HepG2 (cell line): ENCODE measurements around the gene MED13. TPM values are rescaled to one million over a fixed set of nuclear protein-coding genes. Genes with fewer than 3 reads are reported as not detected.

Experiments
- BRCA1 ChIP-seq: sonication (generic); formaldehyde crosslinking; IDR thresholded peaks from 2 replicates; pipeline ENCODE4 v1.4.0; 2020; ENCODE audit warnings: missing genetic modification reagents
- CC2D1A ChIP-seq: sonication (generic); formaldehyde crosslinking; IDR thresholded peaks from 2 replicates; pipeline ENCODE4 v1.8.1; 2023; ENCODE audit warnings: mild to moderate bottlenecking, missing genetic modification reagents
- CCDC6 ChIP-seq: sonication (generic); formaldehyde crosslinking; IDR thresholded peaks from 2 replicates; pipeline ENCODE4 v1.8.1; 2022; ENCODE audit warnings: mild to moderate bottlenecking, missing genetic modification reagents, moderate library complexity
- CEBPB ChIP-seq: IDR thresholded peaks from 2 replicates; pipeline ENCODE4 v1.6.1; 2011; ENCODE audit warnings: low read depth, low read length, improper control_type of control experiment, borderline replicate concordance
- CEBPG ChIP-seq: IDR thresholded peaks from 2 replicates; pipeline ENCODE4 v1.6.1; 2016
- FOXM1 ChIP-seq: sonication (generic); formaldehyde crosslinking; IDR thresholded peaks from 2 replicates; pipeline ENCODE4 v1.5.0; 2020; ENCODE audit warnings: missing genetic modification reagents
- HCFC1 ChIP-seq: fragments of 150-350 bp; IDR thresholded peaks from 2 replicates; pipeline ENCODE4 v1.6.1; 2014; ENCODE audit warnings: low read depth, low read length
- HDAC6 ChIP-seq: fragments of 200-600 bp; sonication (generic); IDR thresholded peaks from 2 replicates; pipeline ENCODE4 v1.7.0; 2017; ENCODE audit warnings: mild to moderate bottlenecking, antibody characterized with exemption, low read length, low read depth
- HNRNPH1 ChIP-seq: fragments of 200-400 bp; formaldehyde crosslinking; optimal IDR thresholded peaks from 2 replicates; pipeline ENCODE3; 2017; ENCODE audit warnings: mild to moderate bottlenecking, low read depth, low read length
- KLF12 ChIP-seq: sonication (generic); formaldehyde crosslinking; IDR thresholded peaks from 2 replicates; pipeline ENCODE4 v1.4.0; 2020; ENCODE audit warnings: missing genetic modification reagents, borderline replicate concordance
- KLF13 ChIP-seq: sonication (generic); formaldehyde crosslinking; IDR thresholded peaks from 2 replicates; pipeline ENCODE4 v1.4.0; 2020; ENCODE audit warnings: mild to moderate bottlenecking, missing genetic modification reagents
- MAFK ChIP-seq, 2 experiments: IDR thresholded peaks in 1 of 2; conservative IDR thresholded peaks in 1 of 2; 2 replicates each; pipeline ENCODE4 v1.6.1; 2011; ENCODE audit warnings: improper control_type of control experiment in 2 of 2, low read length in 2 of 2
- PBX2 ChIP-seq: IDR thresholded peaks from 2 replicates; pipeline ENCODE4 v1.6.1; 2016; ENCODE audit warnings: control low read depth
- PRPF4 ChIP-seq: fragments of 200-400 bp; formaldehyde crosslinking; IDR thresholded peaks from 2 replicates; pipeline ENCODE4 v1.6.1; 2016; ENCODE audit warnings: low read length, low read depth; ENCODE audit not compliant: poor library complexity, severe bottlenecking
- TBX3 ChIP-seq: fragments of 450-650 bp; IDR thresholded peaks from 2 replicates; pipeline ENCODE4 v1.6.1; 2017; ENCODE audit warnings: antibody characterized with exemption, mild to moderate bottlenecking, inconsistent platforms, borderline replicate concordance
- YY1 ChIP-seq: IDR thresholded peaks from 2 replicates; pipeline ENCODE4 v1.6.1; 2011; ENCODE audit warnings: low read length, low read depth, moderate library complexity, mild to moderate bottlenecking; ENCODE audit not compliant: insufficient read depth, insufficient replicate concordance
- ZFP62 ChIP-seq: sonication (generic); formaldehyde crosslinking; IDR thresholded peaks from 2 replicates; pipeline ENCODE4 v1.4.0; 2020; ENCODE audit warnings: missing genetic modification reagents
- ZNF256 ChIP-seq: sonication (generic); formaldehyde crosslinking; conservative IDR thresholded peaks from 2 replicates; pipeline ENCODE4 v1.4.0; 2020; ENCODE audit warnings: missing genetic modification reagents
- ZNF430 ChIP-seq: sonication (generic); formaldehyde crosslinking; IDR thresholded peaks from 2 replicates; pipeline ENCODE4 v1.9.0; 2021; ENCODE audit warnings: mild to moderate bottlenecking, missing genetic modification reagents
- ZNF451 ChIP-seq: sonication (generic); formaldehyde crosslinking; IDR thresholded peaks from 2 replicates; pipeline ENCODE4 v1.5.0; 2020; ENCODE audit warnings: mild to moderate bottlenecking, missing genetic modification reagents
- ZNF737 ChIP-seq: sonication (generic); formaldehyde crosslinking; IDR thresholded peaks from 2 replicates; pipeline ENCODE4 v1.5.0; 2020; ENCODE audit warnings: missing genetic modification reagents, mild to moderate bottlenecking, borderline replicate concordance
- ZNF776 ChIP-seq: sonication (generic); formaldehyde crosslinking; IDR thresholded peaks from 2 replicates; pipeline ENCODE4 v1.4.0; 2020; ENCODE audit warnings: mild to moderate bottlenecking, missing genetic modification reagents
- polyA plus RNA-seq, 8 experiments: library from polyadenylated mRNA; depleted of rRNA in 3 of 8; stranded (reverse) in 7 of 8; unstranded in 1 of 8; fragments of >200 nt; fragmentation: Illumina TruSeq in 4 of 8; extraction: Trizol in 4 of 8; gene quantifications; 2 replicates each; pipeline versions ENCODE4 v1.2.1 to v1.2.3, GENCODE V29; 2011 to 2016; ENCODE audit warnings: low read depth in 4 of 8, missing spikeins in 1 of 8, mixed read lengths in 1 of 8; ENCODE audit not compliant: insufficient read depth in 1 of 8
- total RNA-seq, 5 experiments: library from RNA; depleted of rRNA; stranded (reverse); fragments of >200 nt; fragmentation: Illumina TruSeq; extraction: Trizol; gene quantifications; 2 replicates each; pipeline ENCODE4 v1.2.3, GENCODE V29; 2016; ENCODE audit warnings: low read depth in 1 of 5
- TF ChIP-seq, protein P1 (sequence below): sonication (generic); formaldehyde crosslinking; IDR thresholded peaks from 2 replicates; pipeline ENCODE4 v1.5.0; 2020; ENCODE audit warnings: missing genetic modification reagents
- TF ChIP-seq, protein P2 (sequence below): sonication (generic); formaldehyde crosslinking; IDR thresholded peaks from 2 replicates; pipeline ENCODE4 v1.5.0; 2020; ENCODE audit warnings: missing genetic modification reagents
- TF ChIP-seq, protein P3 (sequence below): sonication (generic); formaldehyde crosslinking; IDR thresholded peaks from 2 replicates; pipeline ENCODE4 v1.4.0; 2020; ENCODE audit warnings: mild to moderate bottlenecking, missing genetic modification reagents

Gene MED13
- total and polyA plus RNA-seq, 2 of the 13 experiments (the other 11 are each of a cell fraction or from before 2014, with no cell fraction given), result 27.4 to 69.1 TPM

GRCh38 chr17:62065611-62066468, 762 bp upstream of the MED13 start (continued):
- TF ChIP-seq, protein P1, sequence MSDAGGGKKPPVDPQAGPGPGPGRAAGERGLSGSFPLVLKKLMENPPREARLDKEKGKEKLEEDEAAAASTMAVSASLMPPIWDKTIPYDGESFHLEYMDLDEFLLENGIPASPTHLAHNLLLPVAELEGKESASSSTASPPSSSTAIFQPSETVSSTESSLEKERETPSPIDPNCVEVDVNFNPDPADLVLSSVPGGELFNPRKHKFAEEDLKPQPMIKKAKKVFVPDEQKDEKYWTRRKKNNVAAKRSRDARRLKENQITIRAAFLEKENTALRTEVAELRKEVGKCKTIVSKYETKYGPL, result 0 out of 2 replicates have a peak, but pooled peaks have one; percentile 16
- no peak for TF ChIP-seq PRPF4
- no peak for TF ChIP-seq CEBPG (CRISPR knock-in tag)
- TF ChIP-seq YY1, result peak; percentile 98
- no peak for TF ChIP-seq HNRNPH1
- 0 out of 2 replicates have a peak, but pooled peaks have one; percentile 74 for TF ChIP-seq CC2D1A (CRISPR knock-in tag)
- no peak for TF ChIP-seq HDAC6
- 0 out of 2 replicates have a peak, but pooled peaks have one; percentile 47 for TF ChIP-seq KLF13
- TF ChIP-seq FOXM1 (CRISPR knock-in tag), result no peak
- TF ChIP-seq ZFP62 (CRISPR knock-in tag), result no peak
- TF ChIP-seq BRCA1, result no peak
- no peak for TF ChIP-seq ZNF256
- TF ChIP-seq ZNF451 (CRISPR knock-in tag), result no peak
- no peak for TF ChIP-seq PBX2 (CRISPR knock-in tag)
- TF ChIP-seq, protein P2, sequence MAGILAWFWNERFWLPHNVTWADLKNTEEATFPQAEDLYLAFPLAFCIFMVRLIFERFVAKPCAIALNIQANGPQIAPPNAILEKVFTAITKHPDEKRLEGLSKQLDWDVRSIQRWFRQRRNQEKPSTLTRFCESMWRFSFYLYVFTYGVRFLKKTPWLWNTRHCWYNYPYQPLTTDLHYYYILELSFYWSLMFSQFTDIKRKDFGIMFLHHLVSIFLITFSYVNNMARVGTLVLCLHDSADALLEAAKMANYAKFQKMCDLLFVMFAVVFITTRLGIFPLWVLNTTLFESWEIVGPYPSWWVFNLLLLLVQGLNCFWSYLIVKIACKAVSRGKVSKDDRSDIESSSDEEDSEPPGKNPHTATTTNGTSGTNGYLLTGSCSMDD, result no peak
- TF ChIP-seq CCDC6, result no peak
- peak; percentile 16; the same call in 1 of the 2 replicates for TF ChIP-seq HCFC1
- TF ChIP-seq CEBPB, result no peak
- TF ChIP-seq ZNF776 (CRISPR knock-in tag), result 0 out of 2 replicates have a peak, but pooled peaks have one; percentile 42
- TF ChIP-seq ZNF737 (CRISPR knock-in tag), result no peak
- TF ChIP-seq TBX3, result no peak
- TF ChIP-seq KLF12, result 0 out of 2 replicates have a peak, but pooled peaks have one; percentile 59
- TF ChIP-seq MAFK (conservative IDR thresholded peaks at IDR 0.05 in 1 of 2, IDR thresholded peaks at IDR 0.05 in 1 of 2; ENCODE audit: low read length in 2 of 2), result no peak
- TF ChIP-seq, protein P3, sequence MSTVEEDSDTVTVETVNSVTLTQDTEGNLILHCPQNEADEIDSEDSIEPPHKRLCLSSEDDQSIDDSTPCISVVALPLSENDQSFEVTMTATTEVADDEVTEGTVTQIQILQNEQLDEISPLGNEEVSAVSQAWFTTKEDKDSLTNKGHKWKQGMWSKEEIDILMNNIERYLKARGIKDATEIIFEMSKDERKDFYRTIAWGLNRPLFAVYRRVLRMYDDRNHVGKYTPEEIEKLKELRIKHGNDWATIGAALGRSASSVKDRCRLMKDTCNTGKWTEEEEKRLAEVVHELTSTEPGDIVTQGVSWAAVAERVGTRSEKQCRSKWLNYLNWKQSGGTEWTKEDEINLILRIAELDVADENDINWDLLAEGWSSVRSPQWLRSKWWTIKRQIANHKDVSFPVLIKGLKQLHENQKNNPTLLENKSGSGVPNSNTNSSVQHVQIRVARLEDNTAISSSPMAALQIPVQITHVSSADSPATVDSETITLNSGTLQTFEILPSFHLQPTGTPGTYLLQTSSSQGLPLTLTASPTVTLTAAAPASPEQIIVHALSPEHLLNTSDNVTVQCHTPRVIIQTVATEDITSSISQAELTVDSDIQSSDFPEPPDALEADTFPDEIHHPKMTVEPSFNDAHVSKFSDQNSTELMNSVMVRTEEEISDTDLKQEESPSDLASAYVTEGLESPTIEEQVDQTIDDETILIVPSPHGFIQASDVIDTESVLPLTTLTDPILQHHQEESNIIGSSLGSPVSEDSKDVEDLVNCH (CRISPR knock-in tag), result 0 out of 2 replicates have a peak, but pooled peaks have one; percentile 23
- TF ChIP-seq ZNF430 (CRISPR knock-in tag), result peak; percentile 92
